Erythroblast (primary cell): ENCODE results near the gene SIPA1L3.

Source experiments
- GATA1 ChIP-seq: IDR thresholded peaks from 2 replicates; pipeline ENCODE4 v1.6.1; 2011; ENCODE audit warnings: low read depth, mild to moderate bottlenecking, control low read depth, low read length, moderate library complexity
- POLR2A ChIP-seq: IDR thresholded peaks from 2 replicates; pipeline ENCODE4 v1.6.1; 2011; ENCODE audit warnings: mild to moderate bottlenecking, low read length

DNA sequence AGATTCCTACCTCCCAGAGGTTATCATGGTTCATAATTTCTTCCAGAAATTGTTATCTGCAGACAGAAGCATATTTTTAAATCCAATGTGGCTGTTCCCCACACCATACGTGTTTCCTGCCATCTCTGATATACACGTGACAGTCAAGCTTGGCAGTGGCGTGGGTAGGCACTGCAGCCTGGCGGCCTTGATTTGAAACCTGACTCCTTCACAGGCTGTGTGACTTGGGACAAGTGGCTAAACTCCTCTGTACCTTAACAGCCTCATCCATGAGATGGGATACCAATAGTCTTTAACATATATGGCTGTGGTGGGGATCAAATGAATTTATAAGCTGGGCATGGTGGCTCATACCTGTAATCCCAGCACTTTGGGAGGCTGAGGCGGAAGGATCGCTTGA lies 283.8 kb downstream of the SIPA1L3 start:
- TF ChIP-seq POLR2A, result no peak
- no peak for TF ChIP-seq GATA1
